Kidney epithelial cell (primary cell): ENCODE results near the gene RASGRF2. TPM values are rescaled to one million over a fixed set of nuclear protein-coding genes. Genes with fewer than 3 reads are reported as not detected.

Experiments used
- DNase-seq: peaks from one replicate; pipeline ENCODE4 v3.0.0-alpha.2; 2010; ENCODE audit warnings: low read depth
- H3K27me3 ChIP-seq: 2 replicates; pipeline ENCODE4 v1.6.0; 2011; ENCODE audit warnings: low read length; ENCODE audit not compliant: control insufficient read depth, insufficient read depth
- H3K36me3 ChIP-seq: 2 replicates; pipeline ENCODE4 v1.5.1; 2011; ENCODE audit warnings: low read length; ENCODE audit not compliant: control insufficient read depth, insufficient read depth
- H3K4me3 ChIP-seq: 2 replicates; pipeline ENCODE4 v1.5.1; 2011; ENCODE audit warnings: low read depth, mild to moderate bottlenecking, control low read depth, low read length
- CTCF ChIP-seq: IDR thresholded peaks from 2 replicates; pipeline ENCODE4 v1.5.1; 2011; ENCODE audit warnings: mild to moderate bottlenecking, moderate library complexity, low read length, control low read depth, inconsistent platforms; ENCODE audit not compliant: insufficient read depth, poor library complexity, severe bottlenecking
- total RNA-seq: library from RNA; depleted of rRNA; stranded (reverse); fragments of >200 nt; gene quantifications from 2 replicates; pipeline ENCODE4 v1.2.3, GENCODE V29; 2015

Gene RASGRF2
- total RNA-seq, 1 donor from 2014 or later: 5.8 TPM

GRCh38 chr5:81226949-81227348 lies 266.8 kb downstream of the RASGRF2 start:
- DNase-seq: no peak
- no peak for TF ChIP-seq CTCF
- H3K4me3 ChIP-seq: no peak overlapping the region
- H3K27me3 ChIP-seq: no peaks in the 10 kb centered on the region
- no peaks in the 10 kb centered on the region for H3K36me3 ChIP-seq

- H3K36me3 ChIP-seq: no peaks in the 10 kb centered on the region
- TF ChIP-seq CTCF: no peak
- no peak overlapping the region for H3K4me3 ChIP-seq
- no peaks in the 10 kb centered on the region for H3K27me3 ChIP-seq
- no peak for DNase-seq
Measured at GRCh38 chr5:81228084-81228483, 267.9 kb downstream of the RASGRF2 start.

- Histone ChIP-seq H3K27me3 (no peaks in the 10 kb centered on the region), H3K4me3 (no peak overlapping the region), H3K36me3 (no peaks in the 10 kb centered on the region)
- no peak for DNase-seq
- TF ChIP-seq CTCF: no peak
Measured at GRCh38 chr5:81230416-81230815, 270.3 kb downstream of the RASGRF2 start.

GRCh38 chr5:81232464-81233079 lies 272.4 kb downstream of the RASGRF2 start:
- H3K27me3 ChIP-seq: no peaks in the 10 kb centered on the region
- H3K36me3 ChIP-seq: no peaks in the 10 kb centered on the region
- TF ChIP-seq CTCF: no peak
- H3K4me3 ChIP-seq: no peak overlapping the region
- DNase-seq: no peak

- Histone ChIP-seq H3K4me3 (peak within 1 kb of the TSS; percentile 24), H3K27me3 (no peaks in the 10 kb centered on the region), H3K36me3 (no peaks in the 10 kb centered on the region)
- TF ChIP-seq CTCF: no peak
- peak; percentile 5 for DNase-seq
Measured at GRCh38 chr5:81233080-81233634, 273.0 kb downstream of the RASGRF2 start, which contains the start of gene CKMT2. Gene CKMT2, plus strand, starts transcription at chr5:81233322. Its CDS starts 17,811 bp downstream, at chr5:81251133.

GRCh38 chr5:81234299-81234698 lies 274.1 kb downstream of the RASGRF2 start:
- TF ChIP-seq CTCF: no peak
- H3K4me3 ChIP-seq: no peak overlapping the region
- no peaks in the 10 kb centered on the region for H3K36me3 ChIP-seq
- DNase-seq: no peak
- no peaks in the 10 kb centered on the region for H3K27me3 ChIP-seq
